Astrocyte of the spinal cord (primary cell): ENCODE data around the gene RUNX1.

Experiments
- DNase-seq: peaks from one replicate; pipeline ENCODE4 v3.0.0; 2011; ENCODE audit warnings: low read depth, low spot score
- H3K4me3 ChIP-seq: 2 replicates; pipeline ENCODE4 v1.5.1; 2011; ENCODE audit warnings: low read depth, mild to moderate bottlenecking, low read length, moderate library complexity
- in situ Hi-C: cut with HindIII; loops from 2 replicates; pipeline ENCODE4 v1.10.0; 2017; ENCODE audit warnings: low sequenced_read_pairs
- TF ChIP-seq, protein P1 (sequence below): IDR thresholded peaks from 2 replicates; pipeline ENCODE4 v1.5.1; 2012; ENCODE audit warnings: low read depth, mild to moderate bottlenecking, low read length, inconsistent platforms

The RUNX1 gene

DNA sequence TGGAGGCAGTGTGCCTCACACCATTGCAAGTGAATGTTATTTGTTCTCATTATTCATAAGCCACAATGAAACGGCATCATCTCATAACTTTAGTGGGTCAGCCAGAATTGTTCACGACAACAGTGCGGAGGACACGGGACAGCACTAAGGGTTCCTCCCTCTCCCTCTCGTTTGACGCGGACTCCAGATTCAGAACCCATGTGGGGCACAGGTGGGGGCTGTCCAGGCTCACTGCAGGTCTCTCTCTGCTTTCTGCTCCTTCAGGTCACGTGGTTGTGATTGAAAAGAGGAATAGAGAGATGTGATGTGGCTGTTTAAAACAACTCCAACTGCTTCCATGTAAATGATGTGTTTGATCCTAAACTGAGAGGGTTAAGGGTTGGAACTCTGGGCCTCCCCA, 13.5 kb downstream of the RUNX1 start:
- DNase-seq = no peak
- no peak overlapping the region for H3K4me3 ChIP-seq
- TF ChIP-seq, protein P1, sequence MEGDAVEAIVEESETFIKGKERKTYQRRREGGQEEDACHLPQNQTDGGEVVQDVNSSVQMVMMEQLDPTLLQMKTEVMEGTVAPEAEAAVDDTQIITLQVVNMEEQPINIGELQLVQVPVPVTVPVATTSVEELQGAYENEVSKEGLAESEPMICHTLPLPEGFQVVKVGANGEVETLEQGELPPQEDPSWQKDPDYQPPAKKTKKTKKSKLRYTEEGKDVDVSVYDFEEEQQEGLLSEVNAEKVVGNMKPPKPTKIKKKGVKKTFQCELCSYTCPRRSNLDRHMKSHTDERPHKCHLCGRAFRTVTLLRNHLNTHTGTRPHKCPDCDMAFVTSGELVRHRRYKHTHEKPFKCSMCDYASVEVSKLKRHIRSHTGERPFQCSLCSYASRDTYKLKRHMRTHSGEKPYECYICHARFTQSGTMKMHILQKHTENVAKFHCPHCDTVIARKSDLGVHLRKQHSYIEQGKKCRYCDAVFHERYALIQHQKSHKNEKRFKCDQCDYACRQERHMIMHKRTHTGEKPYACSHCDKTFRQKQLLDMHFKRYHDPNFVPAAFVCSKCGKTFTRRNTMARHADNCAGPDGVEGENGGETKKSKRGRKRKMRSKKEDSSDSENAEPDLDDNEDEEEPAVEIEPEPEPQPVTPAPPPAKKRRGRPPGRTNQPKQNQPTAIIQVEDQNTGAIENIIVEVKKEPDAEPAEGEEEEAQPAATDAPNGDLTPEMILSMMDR = no peak
- in situ Hi-C loops = no loop called here

DNA sequence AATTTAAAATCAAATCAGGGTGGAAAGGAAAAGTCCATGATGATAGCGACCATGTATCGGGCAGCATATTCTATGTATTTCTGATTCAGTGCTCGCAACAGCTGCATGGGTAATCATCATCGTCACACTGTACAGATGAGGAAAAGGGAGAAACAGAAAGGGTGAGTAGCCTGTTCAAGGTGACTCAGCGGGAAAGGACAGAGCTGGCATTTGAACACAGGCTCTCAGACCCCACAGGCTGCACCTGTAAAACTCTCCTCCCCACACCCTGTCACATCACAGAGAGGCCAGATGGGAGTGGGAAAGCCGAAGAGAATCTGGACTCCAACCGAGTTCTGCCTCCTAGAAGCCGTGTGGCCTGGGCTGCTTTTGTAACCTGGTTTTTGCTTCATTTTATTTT, 14.0 kb downstream of the RUNX1 start:
- TF ChIP-seq, protein P1 = no peak
- no peak for DNase-seq
- no peak overlapping the region for H3K4me3 ChIP-seq
- in situ Hi-C loops = no loop called here

DNA sequence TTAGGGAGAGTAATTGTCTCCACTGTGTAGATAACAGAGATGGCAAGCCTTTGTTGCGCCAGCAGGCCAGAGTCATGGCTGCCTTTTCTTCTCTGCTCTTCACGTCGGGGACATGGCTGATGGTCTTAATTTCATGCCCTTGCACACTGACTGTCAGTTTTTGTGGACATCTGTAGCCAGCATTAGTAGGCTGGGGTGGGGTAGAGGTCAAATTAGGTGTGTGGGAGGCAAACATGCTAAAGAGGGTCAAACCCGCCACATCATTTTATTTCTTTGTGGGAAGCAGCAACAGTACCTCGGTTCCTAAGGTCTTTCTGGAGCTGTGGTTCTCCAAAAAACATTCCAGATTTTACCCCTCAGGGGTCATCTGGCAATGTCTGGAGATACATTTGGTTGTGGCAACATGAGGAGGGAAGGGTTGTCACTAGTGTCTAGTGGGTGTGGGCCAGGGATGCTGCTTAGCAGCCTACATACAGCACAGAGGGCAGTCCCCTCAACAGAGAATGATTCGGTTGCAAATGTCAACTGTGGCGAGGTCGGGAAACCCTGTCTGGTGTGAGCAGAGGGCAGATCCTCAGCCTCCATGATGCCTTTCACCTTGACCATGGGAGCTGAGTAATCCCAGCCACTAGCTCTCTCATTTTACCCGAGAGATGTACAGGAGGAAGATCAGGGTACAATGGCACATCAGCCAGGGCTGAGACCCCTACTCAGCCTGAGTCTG, 14.7 kb downstream of the RUNX1 start:
- in situ Hi-C loops = no loop called here
- DNase-seq = no peak
- no peak overlapping the region for H3K4me3 ChIP-seq
- TF ChIP-seq, protein P1 = no peak

DNA sequence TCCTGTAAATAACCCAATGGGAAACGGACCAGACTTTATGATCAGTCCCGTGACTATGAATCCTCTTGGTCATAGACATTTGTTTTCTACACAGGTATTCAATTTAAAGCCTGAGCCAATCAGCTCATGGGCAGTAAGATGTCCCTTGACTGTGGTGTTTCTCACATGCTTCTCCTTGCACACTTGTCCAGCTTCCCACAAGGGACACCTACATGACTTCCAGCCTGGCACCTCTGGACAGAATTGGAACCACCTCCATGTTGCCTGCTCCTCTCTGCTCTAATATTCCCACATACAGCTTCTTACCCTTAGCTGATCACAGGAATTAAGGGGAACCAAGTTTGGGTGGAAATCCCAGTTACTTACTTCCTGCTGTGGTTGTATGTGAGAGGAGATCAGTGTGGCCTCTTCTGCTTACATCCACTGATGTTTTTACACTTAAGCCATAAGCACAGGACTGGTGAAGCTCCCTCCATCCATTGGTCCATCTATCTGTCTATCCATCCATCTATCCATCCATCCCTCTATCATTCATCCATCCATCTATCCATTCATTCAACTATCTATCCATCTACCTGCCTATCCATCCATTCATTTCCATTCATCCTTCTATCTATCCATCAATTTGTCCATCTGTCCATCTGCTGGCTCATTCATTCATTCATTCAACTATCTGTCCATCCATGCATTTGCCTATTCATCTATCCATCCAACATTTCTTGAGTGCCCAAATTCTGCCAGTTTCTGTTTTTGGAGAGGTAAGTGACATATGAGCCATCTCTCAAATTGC, 16.4 kb downstream of the RUNX1 start:
- in situ Hi-C loops = no loop called here
- TF ChIP-seq, protein P1 = no peak
- no peak for DNase-seq
- no peak overlapping the region for H3K4me3 ChIP-seq

DNA sequence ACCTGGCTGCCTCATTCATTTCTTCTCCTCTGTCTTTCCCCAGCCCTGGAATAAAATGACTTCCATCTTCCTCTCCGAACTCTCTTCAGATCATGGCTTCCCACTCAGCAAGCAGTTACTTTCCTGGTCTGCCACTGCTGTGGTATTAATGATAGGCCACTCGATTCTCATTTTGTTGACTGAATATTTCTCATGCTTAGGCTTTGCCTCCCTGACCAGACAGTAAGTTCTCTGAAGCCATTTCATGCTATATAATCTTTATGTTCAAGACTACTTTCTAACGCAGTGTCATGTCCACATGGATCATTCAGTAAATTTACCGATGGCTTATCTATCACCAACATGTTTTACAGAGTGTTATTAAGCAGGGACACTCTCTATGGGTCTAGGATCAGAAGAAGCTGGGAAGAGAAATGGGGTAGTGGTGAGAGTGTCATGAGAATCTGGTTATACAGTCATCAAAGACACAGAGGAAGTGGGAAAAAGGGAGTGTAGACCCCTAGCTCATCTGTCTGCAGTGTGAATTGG, 20.6 kb downstream of the RUNX1 start:
- H3K4me3 ChIP-seq = no peak overlapping the region

DNA sequence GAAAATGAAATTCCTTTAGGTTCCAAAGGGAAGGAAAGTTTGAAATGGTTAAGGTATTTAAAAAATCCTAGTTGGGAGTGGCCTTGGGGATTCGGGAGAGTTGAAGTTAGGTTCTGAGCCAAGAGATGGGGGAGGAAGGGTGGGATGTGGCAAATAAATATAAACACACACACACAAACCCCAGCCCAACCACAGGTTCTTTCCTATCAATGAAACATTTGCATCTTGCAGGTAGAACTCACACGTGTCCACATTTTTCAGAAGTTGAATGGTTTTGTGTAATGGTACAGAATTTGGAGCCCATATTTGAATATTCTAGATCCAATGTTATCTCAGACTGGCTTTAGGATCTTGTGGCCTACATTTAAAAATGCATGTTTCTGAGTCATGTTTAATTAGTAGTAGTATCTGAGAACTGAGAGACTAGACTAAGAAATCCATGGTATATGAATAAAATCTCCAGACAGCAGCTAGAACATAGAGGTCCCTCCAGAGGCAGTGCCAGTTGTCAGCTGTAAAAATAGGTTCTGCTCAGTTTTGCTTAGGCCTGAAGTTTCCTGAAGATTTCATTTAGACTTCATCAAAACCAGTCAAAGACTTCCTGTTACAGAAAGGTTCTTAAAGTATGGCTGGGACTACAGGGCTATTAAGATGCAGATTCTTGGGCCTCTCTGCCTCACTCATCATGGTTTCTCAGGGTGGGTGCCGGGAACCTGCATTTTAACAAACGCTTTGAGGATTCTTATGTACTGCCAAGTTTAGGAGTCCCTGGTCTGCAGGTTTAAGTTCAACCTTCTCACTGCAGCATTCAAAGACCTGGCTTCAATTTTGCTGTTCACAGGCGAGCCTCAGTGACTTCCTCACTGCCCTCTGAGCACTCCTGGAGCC, 21.3 kb downstream of the RUNX1 start:
- no peak for DNase-seq
- TF ChIP-seq, protein P1 = no peak
- no peak overlapping the region for H3K4me3 ChIP-seq
- in situ Hi-C loops = no loop called here

More for the DNA sequence above, 20.6 kb downstream of the RUNX1 start:
- TF ChIP-seq, protein P1 = no peak
- in situ Hi-C loops = no loop called here
- no peak for DNase-seq
